ENCODE data around the gene CCDC15.
"Not testable (repeated sequence)": the region's sequence is repeated elsewhere in the genome, so short reads cannot be mapped to it uniquely, and the experiment has no call there.

Gene CCDC15

GRCh38 chr11:125020342-125020741, 66.3 kb downstream of the CCDC15 start:
- no peak for TF ChIP-seq CTCF (IDR thresholded peaks at IDR 0.05; ENCODE audit: low read depth, low read length)
- no peak for DNase-seq (ENCODE audit: low read depth, low spot score)

DNA sequence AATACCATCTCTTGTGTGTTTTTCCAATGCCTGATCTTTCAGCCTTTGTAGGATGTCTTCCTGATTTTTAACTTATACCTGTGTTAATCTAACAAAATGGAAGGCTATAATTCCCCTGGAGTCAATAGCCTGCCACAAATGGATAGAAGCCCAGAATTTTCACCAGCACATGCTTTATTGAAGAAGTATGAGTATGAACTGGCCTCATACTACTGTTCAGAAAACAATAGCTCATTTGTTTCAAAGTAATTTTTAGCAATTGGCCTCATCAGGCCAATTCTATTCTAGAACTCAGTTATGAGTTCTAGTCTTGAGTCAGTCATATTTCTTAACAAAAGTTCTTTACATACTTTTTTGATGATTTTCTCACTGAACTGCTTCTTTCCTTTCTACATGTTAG, 68.5 kb downstream of the CCDC15 start:
- in situ Hi-C loops (cut with HindIII; ENCODE audit: low sequenced_read_pairs), result no loop called here
- TF ChIP-seq CTCF (IDR thresholded peaks at IDR 0.05; ENCODE audit: low read depth, low read length), result no peak
- DNase-seq (ENCODE audit: low read depth, low spot score), result no peak
- no peak overlapping the region for H3K4me3 ChIP-seq (ENCODE audit: low read depth, low read length)

More at GRCh38 chr11:125020342-125020741, 66.3 kb downstream of the CCDC15 start:
- no peak overlapping the region for H3K4me3 ChIP-seq (ENCODE audit: low read depth, low read length)
- in situ Hi-C loops (cut with HindIII; ENCODE audit: low sequenced_read_pairs), result no loop called here

DNA sequence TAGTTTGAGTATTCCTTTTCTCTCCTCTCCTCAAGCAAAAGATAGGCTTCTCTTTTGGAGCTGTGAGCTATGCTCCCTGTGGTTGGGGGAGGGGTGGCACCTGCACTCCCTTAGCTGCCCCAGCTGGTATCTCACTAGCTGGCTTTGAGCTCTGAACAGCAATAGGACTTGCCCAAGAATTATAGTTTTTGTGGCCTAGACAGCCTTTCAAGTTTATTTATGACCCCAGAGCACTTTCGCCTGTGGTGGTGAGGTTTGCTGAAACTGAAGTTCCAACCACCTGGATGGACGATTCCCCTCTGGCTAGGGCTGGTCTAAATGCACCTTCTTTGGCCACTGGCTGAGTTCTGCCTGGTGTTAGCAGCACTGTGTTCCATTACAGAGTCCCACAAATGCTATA, 72.0 kb downstream of the CCDC15 start:
- DNase-seq (ENCODE audit: low read depth, low spot score), result no peak

GRCh38 chr11:125029431-125029830, 75.4 kb downstream of the CCDC15 start:
- DNase-seq (ENCODE audit: low read depth, low spot score); in situ Hi-C loops (cut with HindIII; ENCODE audit: low sequenced_read_pairs); H3K4me3 ChIP-seq (ENCODE audit: low read depth, low read length): not testable (repeated sequence)

More for the DNA sequence above, 72.0 kb downstream of the CCDC15 start:
- in situ Hi-C loops (cut with HindIII; ENCODE audit: low sequenced_read_pairs), result no loop called here
- H3K4me3 ChIP-seq (ENCODE audit: low read depth, low read length), result no peak overlapping the region
- TF ChIP-seq CTCF (IDR thresholded peaks at IDR 0.05; ENCODE audit: low read depth, low read length), result no peak

DNA sequence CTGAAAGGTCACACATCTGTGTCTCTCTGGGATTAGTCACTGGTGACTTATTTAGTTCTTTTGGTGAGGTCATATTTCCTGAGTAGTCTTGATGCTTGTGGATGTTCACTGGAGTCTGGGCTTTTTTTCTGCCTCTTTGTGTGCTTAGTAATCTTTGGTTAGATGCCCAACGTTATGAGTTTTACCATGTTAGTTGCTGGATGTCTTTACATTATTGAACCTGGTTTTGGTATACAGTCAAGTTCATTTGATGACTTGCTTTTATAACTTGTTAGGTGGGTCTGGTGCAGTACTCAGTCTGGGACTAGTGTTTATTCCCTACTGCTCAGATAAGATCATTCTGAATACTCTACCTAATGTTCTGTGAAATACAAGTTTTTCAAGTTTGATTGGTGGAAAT, 82.9 kb downstream of the CCDC15 start:
- in situ Hi-C loops (cut with HindIII; ENCODE audit: low sequenced_read_pairs), result no loop called here

DNA sequence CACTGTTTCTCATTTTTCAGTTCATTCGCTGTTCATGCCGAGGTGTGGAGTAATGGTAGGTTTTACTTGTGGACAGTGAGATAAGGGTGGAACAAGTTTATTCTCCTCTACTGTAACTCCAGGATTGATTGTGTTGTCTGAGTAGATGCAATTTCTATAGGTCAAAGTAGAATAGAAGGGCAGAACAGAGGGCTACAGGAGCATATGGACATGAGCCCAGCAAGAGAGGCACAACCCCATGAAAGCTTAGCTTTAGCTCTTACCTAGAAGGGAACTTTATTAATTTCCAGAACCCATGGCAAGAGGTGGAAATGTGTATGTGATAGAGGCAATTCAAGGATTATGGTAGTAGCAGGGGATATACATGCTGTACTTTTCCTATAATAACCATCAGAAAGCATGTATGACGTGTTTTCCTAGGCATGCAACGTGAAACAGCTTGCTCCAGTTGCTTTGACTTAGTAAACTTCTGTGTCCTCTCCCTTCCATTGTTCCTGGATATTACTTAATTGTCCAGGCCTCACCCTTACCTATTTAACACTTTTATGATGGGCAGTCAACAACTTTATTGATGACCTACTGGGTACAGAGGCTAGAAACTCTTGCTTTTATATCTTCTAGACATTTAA, 95.3 kb downstream of the CCDC15 start:
- H3K4me3 ChIP-seq (ENCODE audit: low read depth, low read length), result no peak overlapping the region
- in situ Hi-C loops (cut with HindIII; ENCODE audit: low sequenced_read_pairs), result no loop called here
- no peak for TF ChIP-seq CTCF (IDR thresholded peaks at IDR 0.05; ENCODE audit: low read depth, low read length)
- no peak for DNase-seq (ENCODE audit: low read depth, low spot score)

More for the DNA sequence above, 82.9 kb downstream of the CCDC15 start:
- TF ChIP-seq CTCF (IDR thresholded peaks at IDR 0.05; ENCODE audit: low read depth, low read length), result no peak
- no peak overlapping the region for H3K4me3 ChIP-seq (ENCODE audit: low read depth, low read length)
- DNase-seq (ENCODE audit: low read depth, low spot score), result peak; percentile 90

DNA sequence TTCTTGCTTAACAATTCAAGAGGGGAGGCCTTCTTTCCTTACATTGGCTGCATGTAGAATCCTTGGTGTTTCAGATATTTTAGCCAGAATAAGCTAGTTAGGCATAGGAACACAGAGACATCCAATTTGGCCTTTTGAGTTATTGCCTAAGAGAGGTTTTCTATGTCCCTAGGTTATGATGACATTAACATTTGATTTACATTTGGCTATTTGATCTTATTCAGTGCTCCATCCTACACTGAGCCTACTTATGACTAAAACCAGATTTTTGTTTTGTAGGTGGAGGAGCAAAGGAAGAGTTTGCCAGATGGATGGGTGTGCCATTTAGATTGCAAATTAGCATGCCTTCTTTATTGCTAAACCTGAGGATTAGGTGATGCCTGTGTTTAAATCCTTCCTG, 98.0 kb downstream of the CCDC15 start:
- no peak for DNase-seq (ENCODE audit: low read depth, low spot score)
- H3K4me3 ChIP-seq (ENCODE audit: low read depth, low read length), result no peak overlapping the region
- TF ChIP-seq CTCF (IDR thresholded peaks at IDR 0.05; ENCODE audit: low read depth, low read length), result no peak
- in situ Hi-C loops (cut with HindIII; ENCODE audit: low sequenced_read_pairs), result no loop called here
